ENCODE results near the gene TXNIP. TPM values are rescaled to one million over a fixed set of nuclear protein-coding genes. Genes with fewer than 3 reads are reported as not detected.
A peak's percentile ranks its signal among the peaks of the same experiment; 100 is the strongest.

The TXNIP gene
- total RNA-seq, 1 donor from 2014 or later, result 877 TPM

DNA sequence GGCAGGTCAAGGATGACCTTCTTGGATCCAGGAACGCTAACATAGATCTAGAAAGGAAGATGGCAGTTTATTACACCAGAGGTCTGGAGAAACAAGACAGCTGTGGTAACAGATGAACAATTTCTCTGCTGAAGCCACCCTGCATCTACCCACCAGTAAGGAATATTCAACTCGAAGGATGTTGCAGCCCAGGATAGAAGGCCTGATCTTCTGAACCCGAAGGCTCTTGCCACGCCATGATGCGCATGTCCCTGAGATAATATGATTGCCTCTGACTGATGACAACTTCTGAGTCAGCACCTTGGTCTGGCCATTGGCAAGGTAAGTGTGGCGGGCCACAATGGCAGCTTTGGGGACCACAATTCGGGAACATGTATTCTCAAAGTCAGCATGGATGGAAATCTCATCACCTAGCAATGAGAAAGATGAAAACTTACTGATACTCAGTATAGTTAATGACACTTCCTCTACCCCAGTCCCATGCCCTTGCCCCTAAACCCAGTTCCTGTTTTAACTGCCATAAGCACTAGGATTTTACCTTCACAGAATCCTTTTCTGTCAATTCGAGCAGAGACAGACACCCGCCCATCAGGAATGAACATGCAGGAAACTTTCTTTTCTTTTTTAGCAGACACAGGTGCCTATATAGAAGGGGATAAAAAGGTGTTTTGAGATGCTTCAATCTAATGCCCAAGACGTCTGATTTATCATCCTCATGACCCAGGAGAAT lies 1.8 kb downstream of the TXNIP start:
- intact Hi-C loops (cut with DNase I), result loop anchor here (5.0 kb wide), 1 partner anchor 32 kb away; the partner anchor contains the start of genes ANKRD34A and POLR3GL
- TF ChIP-seq, protein P1, sequence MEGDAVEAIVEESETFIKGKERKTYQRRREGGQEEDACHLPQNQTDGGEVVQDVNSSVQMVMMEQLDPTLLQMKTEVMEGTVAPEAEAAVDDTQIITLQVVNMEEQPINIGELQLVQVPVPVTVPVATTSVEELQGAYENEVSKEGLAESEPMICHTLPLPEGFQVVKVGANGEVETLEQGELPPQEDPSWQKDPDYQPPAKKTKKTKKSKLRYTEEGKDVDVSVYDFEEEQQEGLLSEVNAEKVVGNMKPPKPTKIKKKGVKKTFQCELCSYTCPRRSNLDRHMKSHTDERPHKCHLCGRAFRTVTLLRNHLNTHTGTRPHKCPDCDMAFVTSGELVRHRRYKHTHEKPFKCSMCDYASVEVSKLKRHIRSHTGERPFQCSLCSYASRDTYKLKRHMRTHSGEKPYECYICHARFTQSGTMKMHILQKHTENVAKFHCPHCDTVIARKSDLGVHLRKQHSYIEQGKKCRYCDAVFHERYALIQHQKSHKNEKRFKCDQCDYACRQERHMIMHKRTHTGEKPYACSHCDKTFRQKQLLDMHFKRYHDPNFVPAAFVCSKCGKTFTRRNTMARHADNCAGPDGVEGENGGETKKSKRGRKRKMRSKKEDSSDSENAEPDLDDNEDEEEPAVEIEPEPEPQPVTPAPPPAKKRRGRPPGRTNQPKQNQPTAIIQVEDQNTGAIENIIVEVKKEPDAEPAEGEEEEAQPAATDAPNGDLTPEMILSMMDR (IDR thresholded peaks at IDR 0.05), result no peak
- H3K27ac ChIP-seq, result peak overlapping the region; percentile 89 to 95
- H3K4me3 ChIP-seq, result peak overlapping the region; percentile 79 to 88
- H3K36me3 ChIP-seq, result peaks cover 29 to 43% of the 10 kb centered on the region in 2 donors
- DNase-seq (ENCODE audit: low spot score in 2 of 2), result peak in 1 of 2 donors; percentile 61
- H3K4me1 ChIP-seq, result peaks cover 3 to 31% of the 10 kb centered on the region in 2 donors
- H3K9me3 ChIP-seq, result no peaks in the 10 kb centered on the region
- no peaks in the 10 kb centered on the region for H3K27me3 ChIP-seq

DNA sequence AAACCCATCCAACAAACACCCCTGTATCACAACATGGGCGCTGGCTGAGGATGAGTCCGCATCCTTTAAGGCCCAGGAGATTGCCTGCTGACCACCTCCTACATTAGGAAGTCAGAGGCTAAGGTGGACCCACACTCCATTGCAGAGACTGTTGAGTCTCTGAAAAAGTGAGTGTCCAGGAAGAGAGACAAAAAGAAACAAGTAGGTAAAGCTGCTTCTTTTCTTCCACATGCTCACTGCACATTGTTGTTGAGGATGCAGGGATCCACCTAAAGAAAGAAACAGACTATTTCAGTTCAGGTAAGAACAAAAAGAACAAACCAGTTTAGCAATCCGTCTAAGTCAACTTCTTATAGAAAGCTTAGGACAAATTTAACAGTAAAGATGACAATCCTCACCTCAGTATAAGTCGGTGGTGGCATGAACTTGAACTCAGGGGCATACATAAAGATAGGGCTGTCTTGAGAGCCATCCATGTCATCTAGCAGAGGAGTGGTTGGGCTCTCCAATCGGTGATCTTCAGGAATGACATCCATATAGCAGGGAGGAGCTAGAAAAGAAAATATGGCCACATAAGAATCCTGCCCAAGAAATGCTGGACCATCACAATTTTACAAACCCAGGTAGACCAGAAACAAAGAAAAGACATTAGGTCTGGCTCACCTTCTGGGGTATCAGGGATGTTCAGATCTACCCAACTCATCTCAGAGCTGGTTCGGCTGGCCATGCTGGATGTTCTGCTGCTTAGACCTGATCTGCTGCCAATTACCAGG lies 2.6 kb downstream of the TXNIP start:
- peaks cover 29 to 43% of the 10 kb centered on the region in 2 donors for H3K36me3 ChIP-seq
- H3K4me1 ChIP-seq, result peaks cover 0 to 23% of the 10 kb centered on the region in 2 donors
- DNase-seq (ENCODE audit: low spot score in 2 of 2), result peak in 1 of 2 donors; percentile 35
- peak overlapping the region; percentile 79 to 88 for H3K4me3 ChIP-seq
- no peaks in the 10 kb centered on the region for H3K27me3 ChIP-seq
- TF ChIP-seq, protein P1 (IDR thresholded peaks at IDR 0.05), result no peak
- intact Hi-C loops (cut with DNase I), result no loop called here
- no peaks in the 10 kb centered on the region for H3K9me3 ChIP-seq
- peak overlapping the region; percentile 89 to 95 for H3K27ac ChIP-seq

DNA sequence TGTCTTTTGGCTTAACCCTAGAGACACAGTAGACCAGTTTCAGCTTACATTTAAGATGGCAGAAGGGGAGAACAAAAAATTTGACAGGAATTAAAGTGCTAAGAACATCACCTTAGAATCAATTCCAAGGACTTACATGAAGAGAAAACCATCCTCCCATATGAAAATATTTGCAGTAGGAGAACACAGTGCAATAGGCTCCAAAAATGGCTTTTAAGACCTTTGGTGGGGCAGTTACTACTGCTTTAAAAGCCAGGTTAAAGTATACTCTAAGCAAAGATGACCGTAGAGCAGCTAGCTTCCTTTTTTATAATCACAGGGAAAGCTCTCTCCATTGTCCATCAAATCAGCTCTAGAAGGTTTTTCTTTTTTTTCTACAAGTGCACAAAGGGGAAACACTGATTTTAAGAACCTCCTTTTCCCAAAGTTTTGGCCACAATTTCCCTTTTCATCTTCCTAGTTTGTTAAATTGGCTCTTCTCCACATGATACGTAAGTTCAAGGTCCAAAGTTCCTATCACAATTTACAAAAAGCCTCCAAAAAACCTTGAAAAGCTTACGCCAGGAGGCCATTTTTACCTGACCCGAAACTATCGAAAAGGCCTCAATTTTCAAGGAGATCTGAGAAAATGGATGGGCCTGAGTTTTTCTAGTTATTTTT lies 3.3 kb downstream of the TXNIP start:
- Histone ChIP-seq H3K27ac (peak overlapping the region; percentile 89 to 95), H3K27me3 (no peaks in the 10 kb centered on the region), H3K4me1 (peaks cover 0 to 16% of the 10 kb centered on the region in 2 donors), H3K9me3 (no peaks in the 10 kb centered on the region), H3K36me3 (peaks cover 29 to 43% of the 10 kb centered on the region in 2 donors), H3K4me3 (peak overlapping the region; percentile 79 to 88)
- intact Hi-C loops (cut with DNase I), result no loop called here
- DNase-seq (ENCODE audit: low spot score in 2 of 2), result no peak
- TF ChIP-seq, protein P1 (IDR thresholded peaks at IDR 0.05), result no peak

DNA sequence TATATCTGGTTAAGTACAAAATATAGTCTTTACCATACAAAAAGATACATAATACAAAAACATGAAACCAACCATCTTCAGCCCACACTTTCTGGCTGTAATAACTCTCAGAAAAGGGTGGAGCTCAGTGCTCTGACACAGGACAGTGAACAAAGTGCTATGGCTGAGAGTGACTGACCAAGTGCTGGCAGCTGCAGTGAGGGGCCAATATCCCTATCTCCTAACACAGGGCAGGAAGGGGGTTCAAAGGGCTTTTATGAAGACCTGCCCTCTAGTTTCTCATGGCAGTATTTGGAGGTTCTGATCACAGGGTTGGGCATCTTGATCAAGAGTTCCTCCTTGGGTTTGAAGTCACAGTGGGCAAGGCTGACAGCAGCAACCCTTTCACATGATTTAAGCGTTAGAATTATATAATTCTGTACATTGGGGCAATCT lies 3.9 kb downstream of the TXNIP start:
- H3K27me3 ChIP-seq, result no peaks in the 10 kb centered on the region
- intact Hi-C loops (cut with DNase I), result no loop called here
- H3K36me3 ChIP-seq, result peaks cover 29 to 43% of the 10 kb centered on the region in 2 donors
- peak overlapping the region; percentile 89 to 95 for H3K27ac ChIP-seq
- no peaks in the 10 kb centered on the region for H3K9me3 ChIP-seq
- TF ChIP-seq, protein P1 (IDR thresholded peaks at IDR 0.05), result no peak
- peak in 1 of 2 donors; percentile 53 for DNase-seq (ENCODE audit: low spot score in 2 of 2)
- peak overlapping the region; percentile 79 to 88 for H3K4me3 ChIP-seq
- peaks cover 0 to 13% of the 10 kb centered on the region in 2 donors for H3K4me1 ChIP-seq

DNA sequence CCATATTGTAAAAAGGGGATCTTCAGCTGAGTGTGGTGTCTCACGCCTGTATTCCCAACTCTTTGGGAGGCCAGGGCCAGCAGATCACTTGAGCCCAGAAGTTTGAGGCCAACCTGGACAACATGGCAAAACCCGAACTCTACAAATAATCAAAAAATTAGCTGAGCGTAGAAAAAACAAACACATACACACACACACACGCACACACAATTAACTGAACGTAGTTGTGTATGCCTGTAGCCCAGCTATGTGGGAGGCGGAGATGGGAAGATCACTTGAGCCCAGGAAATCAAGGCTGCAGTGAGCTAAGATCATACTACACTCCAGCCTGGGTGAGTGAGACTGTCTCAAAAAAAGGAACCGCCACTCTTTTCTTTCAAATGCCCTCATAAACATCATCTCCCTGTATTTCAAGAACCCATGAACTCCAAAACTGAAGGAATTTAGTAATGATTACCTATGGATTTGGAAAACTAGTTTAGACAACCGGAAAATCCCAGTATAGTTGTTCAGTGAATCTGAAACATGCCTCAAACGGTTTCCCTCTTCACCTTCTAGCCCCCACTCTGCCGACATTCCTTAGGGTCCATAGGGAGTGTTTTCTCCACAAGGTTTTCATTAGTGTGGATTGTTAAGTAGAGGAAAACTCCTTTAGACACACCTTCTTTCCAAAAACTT lies 4.5 kb downstream of the TXNIP start:
- DNase-seq (ENCODE audit: low spot score in 2 of 2), result peak in 1 of 2 donors; percentile 58
- intact Hi-C loops (cut with DNase I), result no loop called here
- Histone ChIP-seq H3K36me3 (peaks cover 29 to 43% of the 10 kb centered on the region in 2 donors), H3K4me1 (peaks cover 0 to 13% of the 10 kb centered on the region in 2 donors), H3K9me3 (no peaks in the 10 kb centered on the region), H3K27me3 (no peaks in the 10 kb centered on the region), H3K4me3 (peak overlapping the region; percentile 79 to 88), H3K27ac (peak overlapping the region; percentile 89 to 95)
- TF ChIP-seq, protein P1 (IDR thresholded peaks at IDR 0.05), result no peak

All from ascending aorta (tissue), 2 donors.